ENCODE measurements around the gene PEPD. TPM values are rescaled to one million over a fixed set of nuclear protein-coding genes. Genes with fewer than 3 reads are reported as not detected.
"Not testable (repeated sequence)": the region's sequence is repeated elsewhere in the genome, so short reads cannot be mapped to it uniquely, and the experiment has no call there.

PEPD gene
- polyA plus RNA-seq, 1 donor from 2014 or later = 43.9 TPM

DNA sequence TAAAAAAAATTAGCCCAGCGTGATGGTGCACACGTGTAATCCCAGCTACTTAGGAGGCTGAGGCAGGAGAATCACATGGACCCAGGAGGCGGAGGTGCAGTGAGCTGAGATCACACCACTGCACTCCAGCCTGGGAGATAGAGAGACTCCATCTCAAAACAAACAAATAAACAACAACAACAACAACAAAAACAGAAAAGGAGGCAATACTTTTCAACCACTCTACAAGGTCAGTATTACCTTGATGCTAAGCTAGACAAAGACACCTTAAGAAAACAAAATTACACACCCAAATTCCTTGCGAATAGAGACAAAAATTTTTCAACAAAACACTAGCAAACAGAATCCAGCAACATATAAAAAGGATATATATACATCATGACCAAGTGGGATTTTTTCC lies 39.7 kb downstream of the PEPD start:
- Histone ChIP-seq H2AFZ (ENCODE audit: low read depth, low read length) (no peak overlapping the region), H3F3A (ENCODE audit: insufficient read depth, low read length, poor library complexity, severe bottlenecking) (no peaks in the 10 kb centered on the region), H3K4me2 (ENCODE audit: low read length) (no peak overlapping the region), H3K9me3 (ENCODE audit: low read length) (peaks cover 3% of the 10 kb centered on the region), H3K9ac (ENCODE audit: low read length) (no peak overlapping the region), H3K27me3 (ENCODE audit: insufficient read depth, low read depth, low read length) (no peaks in the 10 kb centered on the region), H3K9me2 (ENCODE audit: insufficient read depth, low read length) (no peaks in the 10 kb centered on the region), H3K36me3 (ENCODE audit: insufficient read depth, low read length) (peaks cover 4% of the 10 kb centered on the region), H3K27ac (ENCODE audit: low read length) (no peak overlapping the region), H3K4me3 (ENCODE audit: low read length) (no peak overlapping the region), H4K20me1 (ENCODE audit: insufficient read depth) (no peaks in the 10 kb centered on the region), H3K79me2 (replicated peaks; ENCODE audit: insufficient read depth, low read length) (no peaks in the 10 kb centered on the region)
- no peak for TF ChIP-seq EP300 (conservative IDR thresholded peaks at IDR 0.05; ENCODE audit: poor library complexity, severe bottlenecking)
- no peak for TF ChIP-seq POLR2AphosphoS5 (IDR thresholded peaks at IDR 0.05)

DNA sequence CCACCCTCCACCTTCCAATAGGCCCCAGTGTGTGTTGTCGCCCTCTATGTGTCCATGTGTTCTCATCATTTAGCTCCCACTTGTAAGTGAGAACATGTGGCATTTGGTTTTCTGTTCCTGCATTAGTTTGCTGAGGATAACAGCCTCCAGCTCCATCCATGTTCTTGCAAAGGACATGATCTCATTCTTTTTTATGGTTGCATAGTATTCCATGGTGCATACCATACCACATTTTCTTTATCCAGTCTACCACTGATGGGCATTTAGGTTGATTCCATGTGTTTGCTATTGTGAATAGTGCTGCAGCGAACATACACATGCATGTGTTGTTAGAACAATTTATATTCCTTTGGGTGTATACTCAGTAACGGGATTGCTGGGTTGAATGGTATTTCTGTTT lies 42.0 kb downstream of the PEPD start:
- H3K4me2 ChIP-seq (ENCODE audit: low read length); H3K9me3 ChIP-seq (ENCODE audit: low read length); H3K27ac ChIP-seq (ENCODE audit: low read length); H4K20me1 ChIP-seq (ENCODE audit: insufficient read depth); H2AFZ ChIP-seq (ENCODE audit: low read depth, low read length); H3K4me3 ChIP-seq (ENCODE audit: low read length); H3K9me2 ChIP-seq (ENCODE audit: insufficient read depth, low read length); H3K36me3 ChIP-seq (ENCODE audit: insufficient read depth, low read length); H3F3A ChIP-seq (ENCODE audit: insufficient read depth, low read length, poor library complexity, severe bottlenecking); H3K9ac ChIP-seq (ENCODE audit: low read length); H3K27me3 ChIP-seq (ENCODE audit: insufficient read depth, low read depth, low read length); H3K79me2 ChIP-seq (replicated peaks; ENCODE audit: insufficient read depth, low read length): not testable (repeated sequence)

DNA sequence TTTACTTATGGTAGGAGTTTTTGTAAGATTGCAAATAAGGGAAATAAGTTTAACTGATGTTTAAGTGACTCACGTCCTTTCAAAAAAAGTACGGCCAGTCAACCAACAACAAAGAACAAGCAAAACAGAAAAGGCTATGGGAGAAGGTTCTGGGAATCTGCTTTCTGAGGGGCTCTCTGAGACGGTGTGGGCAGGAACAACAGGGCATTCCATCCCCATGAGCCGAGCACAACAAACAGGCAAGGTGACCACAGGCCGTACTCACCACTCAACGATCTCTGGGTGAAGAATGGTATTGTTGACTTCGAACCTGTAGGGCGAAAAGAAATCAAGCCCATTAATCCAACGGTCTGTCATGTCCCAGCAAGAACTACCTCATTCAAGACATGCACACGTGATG lies 43.8 kb downstream of the PEPD start:
- TF ChIP-seq MXI1 (conservative IDR thresholded peaks at IDR 0.05; ENCODE audit: poor library complexity, severe bottlenecking) = no peak
- no peak for TF ChIP-seq RAD21 (conservative IDR thresholded peaks at IDR 0.05)
- no peak for TF ChIP-seq EZH2 (IDR thresholded peaks at IDR 0.05; ENCODE audit: borderline replicate concordance, insufficient read depth, low read length, poor library complexity, severe bottlenecking)
- TF ChIP-seq, protein P1, sequence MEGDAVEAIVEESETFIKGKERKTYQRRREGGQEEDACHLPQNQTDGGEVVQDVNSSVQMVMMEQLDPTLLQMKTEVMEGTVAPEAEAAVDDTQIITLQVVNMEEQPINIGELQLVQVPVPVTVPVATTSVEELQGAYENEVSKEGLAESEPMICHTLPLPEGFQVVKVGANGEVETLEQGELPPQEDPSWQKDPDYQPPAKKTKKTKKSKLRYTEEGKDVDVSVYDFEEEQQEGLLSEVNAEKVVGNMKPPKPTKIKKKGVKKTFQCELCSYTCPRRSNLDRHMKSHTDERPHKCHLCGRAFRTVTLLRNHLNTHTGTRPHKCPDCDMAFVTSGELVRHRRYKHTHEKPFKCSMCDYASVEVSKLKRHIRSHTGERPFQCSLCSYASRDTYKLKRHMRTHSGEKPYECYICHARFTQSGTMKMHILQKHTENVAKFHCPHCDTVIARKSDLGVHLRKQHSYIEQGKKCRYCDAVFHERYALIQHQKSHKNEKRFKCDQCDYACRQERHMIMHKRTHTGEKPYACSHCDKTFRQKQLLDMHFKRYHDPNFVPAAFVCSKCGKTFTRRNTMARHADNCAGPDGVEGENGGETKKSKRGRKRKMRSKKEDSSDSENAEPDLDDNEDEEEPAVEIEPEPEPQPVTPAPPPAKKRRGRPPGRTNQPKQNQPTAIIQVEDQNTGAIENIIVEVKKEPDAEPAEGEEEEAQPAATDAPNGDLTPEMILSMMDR (IDR thresholded peaks at IDR 0.05; ENCODE audit: poor library complexity, severe bottlenecking) = no peak
- TF ChIP-seq TAF1 (IDR thresholded peaks at IDR 0.05; ENCODE audit: low read depth) = no peak
- TF ChIP-seq POLR2AphosphoS5 (IDR thresholded peaks at IDR 0.05) = no peak
- TF ChIP-seq, protein P2, sequence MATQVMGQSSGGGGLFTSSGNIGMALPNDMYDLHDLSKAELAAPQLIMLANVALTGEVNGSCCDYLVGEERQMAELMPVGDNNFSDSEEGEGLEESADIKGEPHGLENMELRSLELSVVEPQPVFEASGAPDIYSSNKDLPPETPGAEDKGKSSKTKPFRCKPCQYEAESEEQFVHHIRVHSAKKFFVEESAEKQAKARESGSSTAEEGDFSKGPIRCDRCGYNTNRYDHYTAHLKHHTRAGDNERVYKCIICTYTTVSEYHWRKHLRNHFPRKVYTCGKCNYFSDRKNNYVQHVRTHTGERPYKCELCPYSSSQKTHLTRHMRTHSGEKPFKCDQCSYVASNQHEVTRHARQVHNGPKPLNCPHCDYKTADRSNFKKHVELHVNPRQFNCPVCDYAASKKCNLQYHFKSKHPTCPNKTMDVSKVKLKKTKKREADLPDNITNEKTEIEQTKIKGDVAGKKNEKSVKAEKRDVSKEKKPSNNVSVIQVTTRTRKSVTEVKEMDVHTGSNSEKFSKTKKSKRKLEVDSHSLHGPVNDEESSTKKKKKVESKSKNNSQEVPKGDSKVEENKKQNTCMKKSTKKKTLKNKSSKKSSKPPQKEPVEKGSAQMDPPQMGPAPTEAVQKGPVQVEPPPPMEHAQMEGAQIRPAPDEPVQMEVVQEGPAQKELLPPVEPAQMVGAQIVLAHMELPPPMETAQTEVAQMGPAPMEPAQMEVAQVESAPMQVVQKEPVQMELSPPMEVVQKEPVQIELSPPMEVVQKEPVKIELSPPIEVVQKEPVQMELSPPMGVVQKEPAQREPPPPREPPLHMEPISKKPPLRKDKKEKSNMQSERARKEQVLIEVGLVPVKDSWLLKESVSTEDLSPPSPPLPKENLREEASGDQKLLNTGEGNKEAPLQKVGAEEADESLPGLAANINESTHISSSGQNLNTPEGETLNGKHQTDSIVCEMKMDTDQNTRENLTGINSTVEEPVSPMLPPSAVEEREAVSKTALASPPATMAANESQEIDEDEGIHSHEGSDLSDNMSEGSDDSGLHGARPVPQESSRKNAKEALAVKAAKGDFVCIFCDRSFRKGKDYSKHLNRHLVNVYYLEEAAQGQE (IDR thresholded peaks at IDR 0.05; ENCODE audit: borderline replicate concordance) = no peak
- no peak for TF ChIP-seq EP300 (conservative IDR thresholded peaks at IDR 0.05; ENCODE audit: poor library complexity, severe bottlenecking)
- no peak for TF ChIP-seq SMC3 (conservative IDR thresholded peaks at IDR 0.05; ENCODE audit: poor library complexity)
- H3K4me3 ChIP-seq (ENCODE audit: low read length) = no peak overlapping the region
- H4K20me1 ChIP-seq (ENCODE audit: insufficient read depth) = no peaks in the 10 kb centered on the region
- H3K4me2 ChIP-seq (ENCODE audit: low read length) = no peak overlapping the region
- no peaks in the 10 kb centered on the region for H3K79me2 ChIP-seq (replicated peaks; ENCODE audit: insufficient read depth, low read length)
- no peak overlapping the region for H2AFZ ChIP-seq (ENCODE audit: low read depth, low read length)
- no peaks in the 10 kb centered on the region for H3K27me3 ChIP-seq (ENCODE audit: insufficient read depth, low read depth, low read length)
- H3K9me3 ChIP-seq (ENCODE audit: low read length) = peaks cover 3% of the 10 kb centered on the region
- H3K27ac ChIP-seq (ENCODE audit: low read length) = no peak overlapping the region
- no peak overlapping the region for H3K9ac ChIP-seq (ENCODE audit: low read length)
- H3K36me3 ChIP-seq (ENCODE audit: insufficient read depth, low read length) = peaks cover 4% of the 10 kb centered on the region
- H3K9me2 ChIP-seq (ENCODE audit: insufficient read depth, low read length) = no peaks in the 10 kb centered on the region
- no peaks in the 10 kb centered on the region for H3F3A ChIP-seq (ENCODE audit: insufficient read depth, low read length, poor library complexity, severe bottlenecking)
